ENCODE measurements around the gene XXYLT1. TPM values are rescaled to one million over a fixed set of nuclear protein-coding genes. Genes with fewer than 3 reads are reported as not detected.

The XXYLT1 gene
- total and polyA plus RNA-seq, 10 of the 15 experiments (the other 5 are each of a cell fraction or from before 2014, with no cell fraction given) = 1.2 to 14.2 (median 9.3) TPM

GRCh38 chr3:195095035-195095703 lies 175.8 kb downstream of the XXYLT1 start:
- no peaks in the 10 kb centered on the region for H4K20me1 ChIP-seq (ENCODE audit: control insufficient read depth, insufficient read depth)
- ChIA-PET RAD21 (ENCODE audit: unreplicated experiment) (no interaction called here), SMC1A (ENCODE audit: uncharacterized antibody, unreplicated experiment) (no interaction called here), POLR2A (no interaction called here), CTCF (interaction anchor here (0.9 to 1.6 kb wide), 2 partner anchors 12 to 413 kb away, joined by 3 read pairs; no protein-coding TSS in a partner anchor)
- WGBS (ENCODE audit: insufficient coverage, insufficient replicate concordance, low lambda C conversion rate, missing lambda C conversion rate) = 25% methylated on average over 19 of the region's 19 CpGs
- H3K27me3 ChIP-seq (replicated peaks in 1 of 2; ENCODE audit: control insufficient read depth in 2 of 2, insufficient read depth in 2 of 2, low read length in 1 of 2) = no peaks in the 10 kb centered on the region
- FAIRE-seq = peak; percentile 62
- peak overlapping the region; percentile 81 for H3K4me2 ChIP-seq (ENCODE audit: control insufficient read depth, insufficient read depth)
- DNase-seq (ENCODE audit: low read depth, low spot score) = peak; percentile 39
- ATAC-seq = peak; percentile 78
- H3K36me3 ChIP-seq (ENCODE audit: control insufficient read depth in 2 of 2, insufficient read depth in 2 of 2, low read length in 1 of 2) = no peaks in the 10 kb centered on the region
- H3K9me3 ChIP-seq (replicated peaks; ENCODE audit: control insufficient read depth, insufficient read depth, low read length) = no peaks in the 10 kb centered on the region
- no TSS peak for BruUV-seq (replicated peaks)
- H3K4me1 ChIP-seq (ENCODE audit: control insufficient read depth, insufficient read depth, low read length) = peaks cover 41% of the 10 kb centered on the region
- H3K9ac ChIP-seq (ENCODE audit: control insufficient read depth, insufficient read depth, low read length) = peak overlapping the region; percentile 39
- H3K79me2 ChIP-seq (ENCODE audit: control insufficient read depth, insufficient read depth, low read length) = no peaks in the 10 kb centered on the region; the same call in 1 of the 2 replicates
- in situ Hi-C loops (cut with MboI) = loop anchor here (5.0 kb wide), 1 partner anchor 418 kb away; no protein-coding TSS in a partner anchor
- H3K4me3 ChIP-seq = no peak overlapping the region; the same call in 1 of the 2 replicates
- intact Hi-C loops (cut with micrococcal nuclease; ENCODE audit: unreplicated experiment) = no loop called here
- peak overlapping the region; percentile 18 for H2AFZ ChIP-seq (ENCODE audit: control insufficient read depth, low read depth, low read length)
- peak overlapping the region; percentile 62 for H3K27ac ChIP-seq (ENCODE audit: control insufficient read depth, insufficient read depth)
- TF ChIP-seq ZBED1 (IDR thresholded peaks at IDR 0.05; ENCODE audit: borderline replicate concordance) = 0 out of 2 replicates have a peak, but pooled peaks have one; percentile 48
- no peak for TF ChIP-seq SIN3A (IDR thresholded peaks at IDR 0.05; ENCODE audit: low read depth, low read length)
- TF ChIP-seq POLR2A (IDR thresholded peaks at IDR 0.05; ENCODE audit: low read depth, low read length) = peak; percentile 61
- TF ChIP-seq MYC (IDR thresholded peaks at IDR 0.05; ENCODE audit: insufficient read depth, insufficient read length, insufficient replicate concordance, low read length, severe bottlenecking) = no peak
- TF ChIP-seq CREM (IDR thresholded peaks at IDR 0.05; ENCODE audit: low read depth) = peak; percentile 75
- TF ChIP-seq E2F4 (IDR thresholded peaks at IDR 0.05; ENCODE audit: low read depth, low read length) = no peak
- peak; percentile 79 for TF ChIP-seq ATF2 (IDR thresholded peaks at IDR 0.05; ENCODE audit: low read length)
- peak; percentile 66; the same call in 1 of the 2 replicates for TF ChIP-seq BRCA1 (IDR thresholded peaks at IDR 0.05; ENCODE audit: low read depth, low read length)
- no peak for TF ChIP-seq EGR1 (IDR thresholded peaks at IDR 0.05; ENCODE audit: borderline replicate concordance in 1 of 2, low read depth in 2 of 2, low read length in 2 of 2)
- no peak for TF ChIP-seq ESRRA (IDR thresholded peaks at IDR 0.05; ENCODE audit: low read length)
- peak; percentile 91; the same call in 2 of the 3 replicates for TF ChIP-seq POU2F2 (IDR thresholded peaks at IDR 0.05; ENCODE audit: borderline replicate concordance, low read depth, low read length)
- 0 out of 2 replicates have a peak, but pooled peaks have one; percentile 58 for TF ChIP-seq CHD2 (IDR thresholded peaks at IDR 0.05; ENCODE audit: borderline replicate concordance, low read depth, low read length)
- no peak for TF ChIP-seq JUND (IDR thresholded peaks at IDR 0.05; ENCODE audit: low read depth, low read length)
- peak; percentile 49; the same call in 1 of the 2 replicates for TF ChIP-seq ATF7 (IDR thresholded peaks at IDR 0.05; ENCODE audit: low read depth)
- TF ChIP-seq TBL1XR1 (IDR thresholded peaks at IDR 0.05; ENCODE audit: low read depth, low read length) = no peak
- TF ChIP-seq PKNOX1 (IDR thresholded peaks at IDR 0.05) = no peak
- TF ChIP-seq USF2 (IDR thresholded peaks at IDR 0.05; ENCODE audit: borderline replicate concordance, low read depth, low read length) = no peak
- peak; percentile 29; the same call in 1 of the 2 replicates for TF ChIP-seq POLR2AphosphoS5 (IDR thresholded peaks at IDR 0.05; ENCODE audit: low read length)
- TF ChIP-seq RUNX3 (IDR thresholded peaks at IDR 0.05; ENCODE audit: low read length) = peak; percentile 36; the same call in 1 of the 2 replicates
- TF ChIP-seq PAX5 (IDR thresholded peaks at IDR 0.05; ENCODE audit: borderline replicate concordance, low read depth, low read length) = peak; percentile 9; the same call in 1 of the 2 replicates
- no peak for TF ChIP-seq IRF4 (IDR thresholded peaks at IDR 0.05; ENCODE audit: low read depth, low read length)
- TF ChIP-seq EED (IDR thresholded peaks at IDR 0.05; ENCODE audit: low read depth) = 0 out of 2 replicates have a peak, but pooled peaks have one; percentile 41
